Panc1 (cell line): ENCODE results near the gene C9orf43. TPM values are rescaled to one million over a fixed set of nuclear protein-coding genes. Genes with fewer than 3 reads are reported as not detected.

Experiments used
- ATAC-seq: fragments of 200-7000 bp; cut with Tn5 transposase; 2 replicates; pipeline ENCODE4 v1.9.1; 2020; ENCODE audit warnings: mild to moderate bottlenecking, moderate library complexity
- BruUV-seq: library from RNA; stranded (reverse); fragments of 400-500 nt; replicated peaks from 2 replicates; lab custom pipeline; 2021; lab: Mats Ljungman, UMichigan
- CTCF ChIA-PET: fragments of 300-600 bp; sonication (Branson Sonifier 250); formaldehyde crosslinking; loops from one replicate; lab custom pipeline; 2022; ENCODE audit warnings: antibody characterized with exemption; lab: Charles Lee
- POLR2A ChIA-PET: fragments of 300-600 bp; sonication (Branson Sonifier 250); formaldehyde crosslinking; loops from one replicate; lab custom pipeline; 2022; ENCODE audit warnings: antibody characterized with exemption; lab: Charles Lee
- DNase-seq: peaks from one replicate; pipeline ENCODE4 v3.0.0-alpha.2; 2010; ENCODE audit warnings: low read depth, low spot score
- H3K27ac ChIP-seq: 2 replicates; pipeline ENCODE4 v1.5.1; 2011; ENCODE audit warnings: mild to moderate bottlenecking, low read length, inconsistent platforms
- H3K27me3 ChIP-seq: fragments of 200-500 bp; sonication (Bioruptor generic); 2 replicates; pipeline ENCODE4 v1.6.0; 2014; ENCODE audit warnings: low read length, inconsistent platforms; ENCODE audit not compliant: control insufficient read depth, insufficient read depth
- H3K36me3 ChIP-seq: fragments of 200-500 bp; sonication (Bioruptor generic); 2 replicates; pipeline ENCODE4 v1.5.1; 2014; ENCODE audit warnings: inconsistent platforms, mild to moderate bottlenecking, low read length, moderate library complexity; ENCODE audit not compliant: control insufficient read depth, insufficient read depth
- H3K4me1 ChIP-seq: 2 replicates; pipeline ENCODE4 v1.5.1; 2011; ENCODE audit warnings: inconsistent platforms, mild to moderate bottlenecking, low read length, moderate library complexity; ENCODE audit not compliant: control insufficient read depth, insufficient read depth
- H3K4me3 ChIP-seq, 2 experiments: 2 replicates each; pipeline ENCODE4 v1.5.1; 2011 to 2012; ENCODE audit warnings: low read depth in 2 of 2, low read length in 2 of 2, mild to moderate bottlenecking in 2 of 2, inconsistent platforms in 1 of 2, moderate library complexity in 1 of 2
- H3K9me3 ChIP-seq: fragments of 200-500 bp; sonication (Bioruptor generic); 2 replicates; pipeline ENCODE4 v1.5.1; 2014; ENCODE audit warnings: low read depth, mild to moderate bottlenecking, inconsistent platforms, low read length, moderate library complexity; ENCODE audit not compliant: control insufficient read depth, insufficient read depth
- POLR2AphosphoS5 ChIP-seq: IDR thresholded peaks from 2 replicates; pipeline ENCODE4 v1.6.1; 2012; ENCODE audit warnings: mild to moderate bottlenecking, low read depth, low read length, moderate library complexity
- SIN3A ChIP-seq: IDR thresholded peaks from 2 replicates; pipeline ENCODE4 v1.6.1; 2012; ENCODE audit warnings: low read depth, mild to moderate bottlenecking, low read length, moderate library complexity, borderline replicate concordance; ENCODE audit not compliant: insufficient read depth
- TCF7L2 ChIP-seq: IDR thresholded peaks from 2 replicates; pipeline ENCODE4 v1.6.1; 2011; ENCODE audit warnings: mild to moderate bottlenecking, low read depth, low read length, inconsistent platforms
- in situ Hi-C: cut with HindIII; loops from 2 replicates; pipeline ENCODE4 v1.10.0; 2016; ENCODE audit warnings: low sequenced_read_pairs, low pct_unique_long_range_greater_than_20kb
- intact Hi-C: fragments of 100-400 bp; cut with micrococcal nuclease; formaldehyde crosslinking; loops from one replicate; pipeline ENCODE4 v1.10.0; 2022; ENCODE audit not compliant: unreplicated experiment
- total RNA-seq: library from RNA; stranded (reverse); gene quantifications from one replicate; pipeline ENCODE4 v1.2.1, GENCODE V29; 2021; ENCODE audit not compliant: unreplicated experiment
- TF ChIP-seq, protein P1 (sequence below): fragments of 450-650 bp; IDR thresholded peaks from 2 replicates; pipeline ENCODE4 v1.5.1; 2017; ENCODE audit warnings: mild to moderate bottlenecking
- TF ChIP-seq, protein P2 (sequence below), 2 experiments: IDR thresholded peaks; 2 replicates each; pipeline ENCODE4 v1.6.1; 2011 to 2012; ENCODE audit warnings: low read depth in 2 of 2, control low read depth in 1 of 2, low read length in 1 of 2, mild to moderate bottlenecking in 1 of 2, moderate library complexity in 1 of 2; ENCODE audit not compliant: insufficient read depth in 1 of 2

C9orf43 gene
- total RNA-seq, 1 experiment from 2014 or later = 1.2 TPM

DNA sequence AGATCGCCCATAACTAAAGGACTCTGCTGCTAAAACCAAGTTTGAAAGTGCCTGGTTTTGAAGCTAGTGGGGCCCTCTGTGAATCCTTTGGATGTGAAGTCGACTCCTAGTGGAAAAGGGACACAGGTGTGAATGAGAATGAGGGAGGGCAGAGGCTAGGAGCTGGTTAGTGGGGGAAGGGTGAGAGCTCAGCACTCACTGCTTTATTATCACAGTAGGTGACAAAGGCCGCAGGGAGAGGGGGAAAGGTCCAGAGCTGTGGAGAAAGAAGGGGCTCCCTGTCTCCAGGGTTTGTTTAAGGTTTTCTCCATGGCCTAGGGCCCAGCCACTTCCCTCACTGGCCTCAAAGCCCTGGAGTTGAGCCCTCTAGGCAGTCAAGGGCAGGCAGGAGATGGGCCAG lies 37.3 kb upstream of the C9orf43 start:
- ChIA-PET POLR2A (no interaction called here), CTCF (no interaction called here)
- H3K36me3 ChIP-seq = no peaks in the 10 kb centered on the region; the same call in 1 of the 2 replicates
- no peaks in the 10 kb centered on the region; the same call in 1 of the 2 replicates for H3K4me1 ChIP-seq
- in situ Hi-C loops = no loop called here
- H3K4me3 ChIP-seq = no peak overlapping the region
- no peak for ATAC-seq
- BruUV-seq = no TSS peak
- H3K9me3 ChIP-seq = no peaks in the 10 kb centered on the region
- H3K27me3 ChIP-seq = no peaks in the 10 kb centered on the region
- intact Hi-C loops = no loop called here
- DNase-seq = no peak
- TF ChIP-seq, protein P1, sequence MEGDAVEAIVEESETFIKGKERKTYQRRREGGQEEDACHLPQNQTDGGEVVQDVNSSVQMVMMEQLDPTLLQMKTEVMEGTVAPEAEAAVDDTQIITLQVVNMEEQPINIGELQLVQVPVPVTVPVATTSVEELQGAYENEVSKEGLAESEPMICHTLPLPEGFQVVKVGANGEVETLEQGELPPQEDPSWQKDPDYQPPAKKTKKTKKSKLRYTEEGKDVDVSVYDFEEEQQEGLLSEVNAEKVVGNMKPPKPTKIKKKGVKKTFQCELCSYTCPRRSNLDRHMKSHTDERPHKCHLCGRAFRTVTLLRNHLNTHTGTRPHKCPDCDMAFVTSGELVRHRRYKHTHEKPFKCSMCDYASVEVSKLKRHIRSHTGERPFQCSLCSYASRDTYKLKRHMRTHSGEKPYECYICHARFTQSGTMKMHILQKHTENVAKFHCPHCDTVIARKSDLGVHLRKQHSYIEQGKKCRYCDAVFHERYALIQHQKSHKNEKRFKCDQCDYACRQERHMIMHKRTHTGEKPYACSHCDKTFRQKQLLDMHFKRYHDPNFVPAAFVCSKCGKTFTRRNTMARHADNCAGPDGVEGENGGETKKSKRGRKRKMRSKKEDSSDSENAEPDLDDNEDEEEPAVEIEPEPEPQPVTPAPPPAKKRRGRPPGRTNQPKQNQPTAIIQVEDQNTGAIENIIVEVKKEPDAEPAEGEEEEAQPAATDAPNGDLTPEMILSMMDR = no peak
- TF ChIP-seq POLR2AphosphoS5 = no peak
- no peak overlapping the region for H3K27ac ChIP-seq

DNA sequence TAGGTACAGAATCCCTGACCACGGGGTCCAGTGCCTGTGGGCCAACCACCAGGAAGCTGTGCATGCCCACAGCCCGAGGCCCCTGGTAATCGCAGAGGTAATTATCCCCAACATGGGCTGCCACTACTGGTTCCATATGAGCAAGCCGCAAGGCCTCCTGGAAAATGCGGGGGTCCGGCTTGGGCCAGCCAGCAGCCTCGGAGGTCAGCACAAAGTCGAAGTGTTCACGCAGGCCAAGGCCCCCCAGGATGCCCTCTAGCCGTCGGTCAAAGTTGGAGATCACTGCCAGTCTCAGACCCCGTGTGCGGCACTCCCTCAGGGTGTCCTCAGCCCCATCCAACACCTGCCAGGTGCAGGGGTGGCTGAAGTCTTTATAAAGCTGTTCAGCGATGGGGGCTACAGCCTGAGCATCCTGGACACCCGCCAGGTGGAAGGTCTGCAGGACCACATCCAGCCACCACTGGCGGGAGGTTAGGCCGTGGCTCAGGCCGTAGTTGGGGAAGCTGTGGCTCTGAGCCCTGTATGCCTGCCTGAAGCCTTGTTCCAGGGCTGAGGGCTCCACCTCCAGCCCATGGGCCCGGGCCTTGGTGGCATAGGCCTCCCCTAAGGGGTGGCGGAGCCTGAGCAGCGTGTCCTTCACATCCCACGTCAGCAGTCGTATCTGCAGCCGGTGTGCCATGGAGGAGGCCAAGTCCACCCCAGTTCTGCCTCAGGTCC lies 36.7 kb upstream of the C9orf43 start:
- in situ Hi-C loops (no loop called here), intact Hi-C loops (no loop called here)
- Histone ChIP-seq H3K27ac (no peak overlapping the region), H3K27me3 (no peaks in the 10 kb centered on the region), H3K4me1 (no peaks in the 10 kb centered on the region; the same call in 1 of the 2 replicates), H3K9me3 (no peaks in the 10 kb centered on the region), H3K4me3 (no peak overlapping the region), H3K36me3 (no peaks in the 10 kb centered on the region; the same call in 1 of the 2 replicates)
- no TSS peak for BruUV-seq
- ChIA-PET CTCF (no interaction called here), POLR2A (no interaction called here)
- TF ChIP-seq POLR2AphosphoS5 (no peak), SIN3A (no peak), TCF7L2 (no peak)
- TF ChIP-seq, protein P1 = no peak
- TF ChIP-seq, protein P2, sequence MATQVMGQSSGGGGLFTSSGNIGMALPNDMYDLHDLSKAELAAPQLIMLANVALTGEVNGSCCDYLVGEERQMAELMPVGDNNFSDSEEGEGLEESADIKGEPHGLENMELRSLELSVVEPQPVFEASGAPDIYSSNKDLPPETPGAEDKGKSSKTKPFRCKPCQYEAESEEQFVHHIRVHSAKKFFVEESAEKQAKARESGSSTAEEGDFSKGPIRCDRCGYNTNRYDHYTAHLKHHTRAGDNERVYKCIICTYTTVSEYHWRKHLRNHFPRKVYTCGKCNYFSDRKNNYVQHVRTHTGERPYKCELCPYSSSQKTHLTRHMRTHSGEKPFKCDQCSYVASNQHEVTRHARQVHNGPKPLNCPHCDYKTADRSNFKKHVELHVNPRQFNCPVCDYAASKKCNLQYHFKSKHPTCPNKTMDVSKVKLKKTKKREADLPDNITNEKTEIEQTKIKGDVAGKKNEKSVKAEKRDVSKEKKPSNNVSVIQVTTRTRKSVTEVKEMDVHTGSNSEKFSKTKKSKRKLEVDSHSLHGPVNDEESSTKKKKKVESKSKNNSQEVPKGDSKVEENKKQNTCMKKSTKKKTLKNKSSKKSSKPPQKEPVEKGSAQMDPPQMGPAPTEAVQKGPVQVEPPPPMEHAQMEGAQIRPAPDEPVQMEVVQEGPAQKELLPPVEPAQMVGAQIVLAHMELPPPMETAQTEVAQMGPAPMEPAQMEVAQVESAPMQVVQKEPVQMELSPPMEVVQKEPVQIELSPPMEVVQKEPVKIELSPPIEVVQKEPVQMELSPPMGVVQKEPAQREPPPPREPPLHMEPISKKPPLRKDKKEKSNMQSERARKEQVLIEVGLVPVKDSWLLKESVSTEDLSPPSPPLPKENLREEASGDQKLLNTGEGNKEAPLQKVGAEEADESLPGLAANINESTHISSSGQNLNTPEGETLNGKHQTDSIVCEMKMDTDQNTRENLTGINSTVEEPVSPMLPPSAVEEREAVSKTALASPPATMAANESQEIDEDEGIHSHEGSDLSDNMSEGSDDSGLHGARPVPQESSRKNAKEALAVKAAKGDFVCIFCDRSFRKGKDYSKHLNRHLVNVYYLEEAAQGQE (IDR thresholded peaks at IDR 0.05; ENCODE audit: insufficient read depth in 1 of 2, low read depth in 2 of 2, low read length in 1 of 2) = no peak
- DNase-seq (no peak), ATAC-seq (no peak)
